ENCODE measurements around the gene NPHP1. TPM values are rescaled to one million over a fixed set of nuclear protein-coding genes. Genes with fewer than 3 reads are reported as not detected.

The NPHP1 gene
- total and polyA plus RNA-seq, 7 donors, result 2.4 to 17.7 (median 10.3) TPM

GRCh38 chr2:110130757-110131156, 74.1 kb downstream of the NPHP1 start:
- H3K36me3 ChIP-seq (ENCODE audit: insufficient read depth in 1 of 2, low read depth in 1 of 2), result peaks cover 2 to 74% of the 10 kb centered on the region in 2 donors
- peaks cover 5% of the 10 kb centered on the region for H3K9me3 ChIP-seq
- 66 to 76% (median 70%) methylated on average over 2 of the region's 2 CpGs for WGBS, 3 donors
- H3K4me1 ChIP-seq, result no peaks in the 10 kb centered on the region
- no peaks in the 10 kb centered on the region for H3K27me3 ChIP-seq (ENCODE audit: insufficient read depth in 3 of 3, low read length in 2 of 3)
- intact Hi-C loops (cut with DNase I), result no loop called here
- no peak for DNase-seq
- ATAC-seq, result no peak
- H3K27ac ChIP-seq, result no peak overlapping the region
- H3K4me3 ChIP-seq, result no peak overlapping the region
- no peak for TF ChIP-seq CTCF (IDR thresholded peaks at IDR 0.05)

- ATAC-seq, result no peak
- no peak overlapping the region for H3K27ac ChIP-seq
- H3K27me3 ChIP-seq (ENCODE audit: insufficient read depth in 3 of 3, low read length in 2 of 3), result no peaks in the 10 kb centered on the region
- H3K9me3 ChIP-seq, result no peaks in the 10 kb centered on the region
- no peak for DNase-seq
- no peaks in the 10 kb centered on the region for H3K4me1 ChIP-seq
- H3K36me3 ChIP-seq (ENCODE audit: insufficient read depth in 1 of 2, low read depth in 1 of 2), result peaks cover 2 to 94% of the 10 kb centered on the region in 2 donors
- no peak overlapping the region for H3K4me3 ChIP-seq
- TF ChIP-seq CTCF (IDR thresholded peaks at IDR 0.05), result no peak
- intact Hi-C loops (cut with DNase I), result no loop called here
- 63 to 72% (median 63%) methylated on average over 2 of the region's 2 CpGs for WGBS, 3 donors
Observed at GRCh38 chr2:110126906-110127305, 77.9 kb downstream of the NPHP1 start.

GRCh38 chr2:110126086-110126773, 78.6 kb downstream of the NPHP1 start:
- Histone ChIP-seq H3K9me3 (no peaks in the 10 kb centered on the region), H3K4me1 (no peaks in the 10 kb centered on the region), H3K27me3 (ENCODE audit: insufficient read depth in 3 of 3, low read length in 2 of 3) (no peaks in the 10 kb centered on the region), H3K36me3 (ENCODE audit: insufficient read depth in 1 of 2, low read depth in 1 of 2) (peaks cover 2 to 88% of the 10 kb centered on the region in 2 donors), H3K27ac (no peak overlapping the region), H3K4me3 (no peak overlapping the region)
- no peak for ATAC-seq
- intact Hi-C loops (cut with DNase I), result no loop called here
- TF ChIP-seq CTCF (IDR thresholded peaks at IDR 0.05), result no peak
- WGBS, 3 donors, result 64 to 82% (median 71%) methylated on average over 4 of the region's 4 CpGs
- DNase-seq, result no peak

- Histone ChIP-seq H3K36me3 (ENCODE audit: insufficient read depth in 1 of 2, low read depth in 1 of 2) (peaks cover 2 to 77% of the 10 kb centered on the region in 2 donors), H3K4me3 (no peak overlapping the region), H3K27ac (no peak overlapping the region), H3K9me3 (no peaks in the 10 kb centered on the region), H3K4me1 (no peaks in the 10 kb centered on the region), H3K27me3 (ENCODE audit: insufficient read depth in 3 of 3, low read length in 2 of 3) (no peaks in the 10 kb centered on the region)
- TF ChIP-seq CTCF (IDR thresholded peaks at IDR 0.05), result no peak
- 56 to 72% (median 60%) methylated on average over 6 of the region's 6 CpGs for WGBS, 3 donors
- ATAC-seq (no peak), DNase-seq (no peak)
- intact Hi-C loops (cut with DNase I), result no loop called here
Observed at GRCh38 chr2:110124939-110125691, 79.7 kb downstream of the NPHP1 start.
